Activated CD8-positive, alpha-beta memory T cell treated with anti-CD3 and anti-CD28 coated beads, Interleukin-2, amount 10 ng/mL, durations not matched to agents 7 days and 5 days (primary cell): ENCODE data around the gene LRPPRC. TPM values are rescaled to one million over a fixed set of nuclear protein-coding genes. Genes with fewer than 3 reads are reported as not detected.

Source experiments
- ATAC-seq: fragments of 150-1000 bp; cut with Tn5 transposase; one replicate; pipeline ENCODE4 v1.10.0; 2021; ENCODE audit warnings: moderate library complexity
- CTCF ChIA-PET: fragments of 350-600 bp; sonication (Branson Sonifier 250); formaldehyde crosslinking; loops from one replicate; lab custom pipeline; 2021; ENCODE audit warnings: antibody characterized with exemption; lab: Charles Lee
- DNase-seq: peaks from one replicate; pipeline ENCODE4 v3.0.0-alpha.2; 2020
- H3K27ac Mint-ChIP-seq: one replicate; pipeline ENCODE4 v1.8.0; 2021; ENCODE audit warnings: mild to moderate bottlenecking, mixed read lengths
- H3K27me3 Mint-ChIP-seq: one replicate; pipeline ENCODE4 v1.8.0; 2021; ENCODE audit warnings: mixed read lengths
- H3K36me3 Mint-ChIP-seq: one replicate; pipeline ENCODE4 v1.8.0; 2021; ENCODE audit warnings: mild to moderate bottlenecking, mixed read lengths
- H3K4me1 Mint-ChIP-seq: one replicate; pipeline ENCODE4 v1.8.0; 2021; ENCODE audit warnings: mixed read lengths
- H3K4me3 Mint-ChIP-seq: one replicate; pipeline ENCODE4 v1.8.0; 2021; ENCODE audit warnings: mild to moderate bottlenecking, moderate library complexity, mixed read lengths
- H3K9me3 Mint-ChIP-seq: one replicate; pipeline ENCODE4 v1.8.0; 2022; ENCODE audit warnings: low read depth, mixed read lengths
- total RNA-seq, 2 experiments: library from RNA; stranded (reverse); gene quantifications; one replicate each; pipeline ENCODE4 v1.2.3, GENCODE V29; 2021

LRPPRC gene
- total RNA-seq, 2 experiments from 2014 or later = 70.0 to 103 TPM

DNA sequence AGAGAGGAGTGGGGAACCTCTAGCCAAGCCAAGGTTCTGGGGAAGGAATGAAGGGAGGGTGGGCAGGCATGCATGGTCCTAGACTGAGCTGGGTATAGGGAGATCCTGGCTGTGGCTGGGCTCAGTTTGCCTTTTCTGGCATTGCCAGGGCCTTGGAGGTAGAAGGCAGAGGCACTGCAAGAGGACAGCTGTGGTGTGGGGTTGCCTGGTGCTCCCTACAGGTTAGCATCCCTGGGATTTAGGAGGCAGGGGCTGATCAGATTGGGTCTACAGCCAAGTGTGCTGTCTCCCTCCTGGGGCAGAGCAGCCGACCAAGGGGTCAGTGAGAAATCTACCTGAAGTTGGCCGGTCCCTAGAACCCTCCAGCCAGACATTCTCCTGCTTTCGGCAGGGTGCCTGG is 141.1 kb downstream of the LRPPRC start:
- DNase-seq = no peak
- Mint-ChIP-seq H3K4me1 (no peaks in the 10 kb centered on the region), H3K27me3 (peaks cover 47% of the 10 kb centered on the region), H3K9me3 (no peaks in the 10 kb centered on the region), H3K4me3 (no peak overlapping the region), H3K27ac (no peak overlapping the region), H3K36me3 (no peaks in the 10 kb centered on the region)
- no peak for ATAC-seq
- CTCF ChIA-PET = no interaction called here

DNA sequence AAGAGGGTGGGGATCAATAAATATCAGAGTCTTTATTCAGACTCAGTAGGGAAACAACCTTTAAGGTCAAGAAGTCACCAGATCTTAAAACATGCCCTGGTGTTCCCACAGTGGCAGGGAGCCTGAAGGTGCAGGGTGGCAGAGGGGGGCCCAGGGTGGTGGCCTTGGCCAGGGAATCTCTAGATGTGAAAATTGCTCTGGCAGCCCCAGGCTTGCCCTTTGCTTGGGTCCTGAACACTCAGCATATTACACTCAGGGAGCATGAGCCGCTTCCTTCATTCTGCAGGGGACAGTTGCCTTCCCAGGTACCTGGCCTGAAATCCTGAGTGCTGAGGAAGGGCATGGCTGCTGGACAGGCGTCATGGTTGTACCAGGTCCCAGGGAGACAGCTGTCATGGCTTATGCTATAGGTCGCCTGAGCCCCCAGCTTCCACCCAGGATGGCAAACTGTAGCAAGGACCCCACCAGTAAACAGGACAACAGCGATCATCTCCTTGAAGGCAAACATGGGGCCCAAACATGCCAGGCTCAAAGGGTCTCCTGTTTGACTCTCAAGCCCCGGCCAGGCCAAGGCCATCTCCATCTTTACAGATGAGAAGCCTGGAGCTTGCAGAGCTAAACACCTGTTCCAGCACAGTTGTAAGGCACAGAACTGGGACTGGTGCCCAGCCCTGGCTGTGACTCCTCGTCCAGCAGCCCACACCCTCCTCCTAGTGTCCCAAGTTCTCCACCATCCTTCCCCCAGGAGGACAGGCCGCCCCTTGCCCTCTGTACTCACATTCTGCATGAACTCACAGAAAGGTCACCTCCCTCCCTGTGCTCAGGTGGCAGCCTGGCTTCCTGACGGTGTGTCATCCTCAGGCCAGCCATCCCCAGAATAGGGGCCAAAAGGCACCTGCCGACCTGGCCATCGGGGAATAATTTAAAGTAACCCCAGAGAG is 142.4 kb downstream of the LRPPRC start:
- CTCF ChIA-PET = no interaction called here
- Mint-ChIP-seq H3K4me3 (no peak overlapping the region), H3K36me3 (no peaks in the 10 kb centered on the region), H3K4me1 (no peaks in the 10 kb centered on the region), H3K27ac (no peak overlapping the region), H3K9me3 (no peaks in the 10 kb centered on the region), H3K27me3 (peaks cover 35% of the 10 kb centered on the region)
- ATAC-seq = no peak
- no peak for DNase-seq

DNA sequence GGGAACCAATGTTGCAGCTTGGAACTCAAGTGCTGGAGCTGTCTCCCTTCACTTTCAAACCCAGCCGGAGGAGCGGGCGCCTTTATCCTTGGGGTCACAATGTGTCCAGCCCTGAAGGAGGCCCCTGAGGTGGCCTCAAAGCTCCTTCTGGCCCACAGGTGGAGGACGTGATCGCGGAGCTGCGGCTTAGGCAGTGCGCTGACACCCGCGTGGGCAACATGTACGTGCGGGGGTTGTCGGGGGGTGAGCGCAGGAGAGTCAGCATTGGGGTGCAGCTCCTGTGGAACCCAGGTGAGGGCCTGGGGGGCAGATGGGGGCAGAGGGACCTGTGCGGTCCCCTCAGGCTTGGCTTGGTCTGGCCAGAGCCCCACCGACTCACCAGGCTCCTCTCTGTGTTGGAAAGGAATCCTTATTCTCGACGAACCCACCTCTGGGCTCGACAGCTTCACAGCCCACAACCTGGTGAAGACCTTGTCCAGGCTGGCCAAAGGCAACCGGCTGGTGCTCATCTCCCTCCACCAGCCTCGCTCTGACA is 143.5 kb downstream of the LRPPRC start:
- peaks cover 29% of the 10 kb centered on the region for H3K27me3 Mint-ChIP-seq
- no peaks in the 10 kb centered on the region for H3K36me3 Mint-ChIP-seq
- H3K9me3 Mint-ChIP-seq = no peaks in the 10 kb centered on the region
- no peak for ATAC-seq
- H3K27ac Mint-ChIP-seq = no peak overlapping the region
- CTCF ChIA-PET = no interaction called here
- H3K4me1 Mint-ChIP-seq = no peaks in the 10 kb centered on the region
- DNase-seq = no peak
- no peak overlapping the region for H3K4me3 Mint-ChIP-seq

DNA sequence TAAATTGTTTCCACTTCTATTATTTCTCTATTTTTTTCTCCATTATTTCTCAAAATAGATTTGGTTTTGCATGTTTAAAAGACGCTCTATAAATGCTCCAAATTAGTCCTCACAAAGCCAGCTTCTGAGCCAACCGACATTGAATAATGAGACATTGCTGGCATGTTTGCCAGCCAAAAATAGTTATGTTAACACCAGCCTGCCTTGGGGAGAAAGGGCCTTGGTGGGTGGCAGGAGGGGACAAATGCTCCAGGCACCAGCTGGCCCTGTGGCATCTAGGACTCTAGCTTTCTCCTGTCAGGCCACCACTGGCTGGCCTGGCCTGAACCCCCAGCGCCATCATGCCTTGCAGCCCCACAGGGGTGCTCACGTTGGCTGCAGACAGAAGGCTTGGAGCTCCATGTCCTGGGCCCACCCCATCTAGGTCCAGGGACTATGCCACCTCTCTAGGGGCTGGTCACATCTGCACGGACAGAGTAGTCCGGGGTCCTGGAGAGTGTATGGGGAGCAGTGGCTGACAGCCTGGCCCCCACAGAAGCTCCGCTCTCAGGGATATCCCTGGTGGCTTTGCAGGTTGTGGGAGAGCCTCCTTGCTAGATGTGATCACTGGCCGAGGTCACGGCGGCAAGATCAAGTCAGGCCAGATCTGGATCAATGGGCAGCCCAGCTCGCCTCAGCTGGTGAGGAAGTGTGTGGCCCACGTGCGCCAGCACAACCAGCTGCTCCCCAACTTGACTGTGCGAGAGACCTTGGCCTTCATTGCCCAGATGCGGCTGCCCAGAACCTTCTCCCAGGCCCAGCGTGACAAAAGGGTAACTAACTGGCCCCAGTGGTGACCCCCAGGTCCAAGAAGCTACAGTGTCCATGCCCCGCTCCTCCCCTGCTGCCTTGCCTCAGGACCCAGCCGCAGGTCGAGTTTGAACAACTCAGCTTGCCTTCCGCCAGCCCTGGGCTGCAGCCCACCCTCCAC is 144.5 kb downstream of the LRPPRC start:
- no peak for ATAC-seq
- Mint-ChIP-seq H3K4me1 (no peaks in the 10 kb centered on the region), H3K9me3 (no peaks in the 10 kb centered on the region), H3K36me3 (no peaks in the 10 kb centered on the region), H3K4me3 (no peak overlapping the region), H3K27me3 (peaks cover 31% of the 10 kb centered on the region), H3K27ac (no peak overlapping the region)
- CTCF ChIA-PET = no interaction called here
- DNase-seq = no peak

DNA sequence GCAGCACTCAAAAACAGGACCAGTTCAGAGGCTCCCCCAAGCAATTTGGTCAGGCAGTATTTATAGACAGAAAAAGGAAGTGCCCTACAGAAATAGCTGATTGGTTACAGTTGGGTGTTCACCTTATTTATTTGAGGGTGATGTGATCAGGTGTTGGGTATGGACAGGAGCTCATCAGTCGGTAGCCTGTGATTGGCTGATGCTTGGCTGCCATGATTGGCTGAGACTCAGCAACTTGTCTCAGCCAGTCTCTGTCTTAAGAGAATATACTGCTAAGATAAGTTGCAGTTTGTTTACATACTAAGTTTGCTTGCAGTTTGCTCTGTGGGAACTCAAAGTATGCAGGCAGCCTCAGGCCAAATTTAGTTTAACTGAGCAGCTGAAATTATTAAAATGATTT is 147.6 kb downstream of the LRPPRC start:
- DNase-seq = peak; percentile 7
- no peaks in the 10 kb centered on the region for H3K4me1 Mint-ChIP-seq
- CTCF ChIA-PET = no interaction called here

DNA sequence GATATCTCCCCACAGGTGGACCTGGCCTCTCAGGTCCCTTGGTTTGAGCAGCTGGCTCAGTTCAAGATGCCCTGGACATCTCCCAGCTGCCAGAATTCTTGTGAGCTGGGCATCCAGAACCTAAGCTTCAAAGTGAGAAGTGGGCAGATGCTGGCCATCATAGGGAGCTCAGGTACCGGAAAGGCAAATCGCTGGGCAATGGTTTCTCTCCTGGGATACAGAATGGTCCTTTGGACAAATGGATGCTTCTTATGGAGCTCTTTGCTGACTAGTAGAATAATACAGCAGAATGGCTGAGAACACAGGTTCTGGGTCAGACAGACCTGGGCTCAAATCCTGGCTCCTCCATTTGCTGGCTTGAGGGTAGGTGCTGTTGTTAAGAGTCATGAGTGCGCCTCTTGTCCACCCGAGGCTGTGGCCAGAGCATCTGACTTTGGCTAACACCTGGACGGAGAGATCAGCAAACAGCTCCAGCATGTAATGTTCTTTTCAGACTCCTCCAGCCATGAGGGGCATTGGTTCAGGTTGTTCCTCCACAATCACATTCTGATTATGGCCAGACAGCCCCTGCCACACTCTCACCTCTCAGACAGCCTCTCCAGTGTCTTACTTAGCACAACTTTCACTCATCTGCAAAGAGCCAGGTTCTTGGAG is 149.5 kb downstream of the LRPPRC start:
- Mint-ChIP-seq H3K36me3 (no peaks in the 10 kb centered on the region), H3K4me1 (no peaks in the 10 kb centered on the region), H3K27ac (no peak overlapping the region), H3K27me3 (peaks cover 20% of the 10 kb centered on the region), H3K4me3 (no peak overlapping the region), H3K9me3 (no peaks in the 10 kb centered on the region)
- CTCF ChIA-PET = interaction anchor here (0.6 to 0.9 kb wide), 2 partner anchors 71 to 219 kb away, joined by 3 to 4 read pairs; no protein-coding TSS in a partner anchor
- ATAC-seq (no peak), DNase-seq (peak; percentile 9)

More for the DNA sequence above, 147.6 kb downstream of the LRPPRC start:
- no peak for ATAC-seq
- no peaks in the 10 kb centered on the region for H3K9me3 Mint-ChIP-seq
- no peaks in the 10 kb centered on the region for H3K36me3 Mint-ChIP-seq
- peaks cover 20% of the 10 kb centered on the region for H3K27me3 Mint-ChIP-seq
- H3K27ac Mint-ChIP-seq = no peak overlapping the region
- H3K4me3 Mint-ChIP-seq = no peak overlapping the region

DNA sequence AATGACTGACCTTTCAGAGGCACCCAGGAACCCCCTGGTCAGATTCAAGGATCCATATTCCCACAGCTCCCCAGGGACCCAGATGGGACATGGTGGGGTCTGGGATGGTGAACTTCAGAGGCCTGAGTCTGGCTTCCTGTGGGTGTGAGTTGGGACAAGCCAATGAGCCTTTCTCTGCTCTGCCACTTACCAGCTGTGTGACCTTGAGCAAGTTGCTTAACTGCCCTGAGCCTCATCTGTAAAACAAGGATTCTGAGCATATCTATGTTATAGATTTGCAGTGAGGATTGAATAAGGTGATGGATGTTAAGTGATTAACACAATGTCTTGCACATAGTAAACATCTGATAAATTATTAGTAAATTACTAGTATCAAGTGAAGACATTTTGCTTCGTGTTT is 150.6 kb downstream of the LRPPRC start:
- Mint-ChIP-seq H3K27me3 (peaks cover 18% of the 10 kb centered on the region), H3K36me3 (no peaks in the 10 kb centered on the region), H3K9me3 (no peaks in the 10 kb centered on the region), H3K27ac (no peak overlapping the region), H3K4me3 (no peak overlapping the region), H3K4me1 (no peaks in the 10 kb centered on the region)
- CTCF ChIA-PET = no interaction called here
- ATAC-seq = no peak
- peak; percentile 18 for DNase-seq

DNA sequence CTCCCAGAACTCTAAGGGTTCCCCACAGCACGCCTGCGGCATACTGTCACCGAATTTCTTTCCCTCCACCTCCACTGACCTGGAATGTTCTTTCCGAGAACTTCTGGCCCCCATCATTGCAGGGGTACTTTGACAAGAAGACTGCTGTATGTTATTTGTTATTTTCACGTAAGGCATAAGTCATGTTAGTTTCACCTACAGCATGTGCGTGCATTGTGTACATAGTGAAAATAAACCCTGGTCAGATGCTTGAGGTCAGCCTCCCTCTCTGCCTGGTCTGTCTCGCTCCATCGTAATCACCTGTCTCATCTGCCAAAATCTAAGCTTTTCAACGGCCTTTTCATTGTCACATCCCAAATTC is 152.9 kb downstream of the LRPPRC start:
- no peaks in the 10 kb centered on the region for H3K4me1 Mint-ChIP-seq
- no peak overlapping the region for H3K4me3 Mint-ChIP-seq
- CTCF ChIA-PET = no interaction called here

DNA sequence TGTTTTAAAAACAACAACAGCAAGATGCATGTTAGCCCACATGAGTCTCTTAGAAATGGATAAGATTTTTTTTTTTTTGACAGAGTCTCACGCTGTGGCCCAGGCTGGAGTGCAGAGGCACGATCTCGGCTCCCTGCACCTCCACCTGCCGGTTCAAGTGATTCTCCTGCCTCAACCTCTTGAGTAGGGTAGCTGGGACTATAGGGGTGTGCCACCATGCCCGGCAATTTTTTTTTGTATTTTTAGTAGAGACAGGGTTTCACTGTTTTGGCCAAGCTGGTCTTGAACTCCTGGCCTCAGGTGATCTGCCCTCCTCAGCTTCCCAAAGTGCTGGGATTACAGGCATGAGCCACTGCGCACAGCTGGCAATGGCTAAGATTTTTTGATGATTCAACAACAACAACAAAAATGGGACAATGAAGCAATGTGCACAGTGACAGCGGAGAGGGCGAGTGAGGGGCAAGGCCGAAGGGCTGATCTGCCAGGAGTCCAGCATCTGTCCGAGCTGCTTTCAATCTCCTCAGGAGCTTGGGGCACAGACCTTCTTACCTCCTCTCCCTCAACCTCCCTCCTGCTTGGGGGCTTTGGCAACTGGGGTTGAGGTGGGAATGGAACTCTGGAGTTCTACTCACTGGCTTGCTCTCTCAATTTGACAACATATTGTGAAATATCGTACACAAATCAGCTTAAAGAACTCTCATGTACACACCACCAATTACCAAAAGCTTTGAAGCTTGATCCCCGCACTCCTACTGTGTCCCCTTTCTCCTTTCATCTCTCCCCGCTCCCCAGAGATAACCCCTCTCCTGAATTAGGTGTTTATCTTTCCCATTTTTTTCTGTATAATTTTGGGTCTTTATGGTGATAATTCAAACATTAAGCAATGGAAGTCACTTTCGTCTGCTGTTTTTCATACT is 153.6 kb downstream of the LRPPRC start:
- no peaks in the 10 kb centered on the region for H3K36me3 Mint-ChIP-seq
- H3K27ac Mint-ChIP-seq = no peak overlapping the region
- H3K27me3 Mint-ChIP-seq = peaks cover 13% of the 10 kb centered on the region
- peak; percentile 19 for DNase-seq
- ATAC-seq = no peak
- no peak overlapping the region for H3K4me3 Mint-ChIP-seq
- H3K4me1 Mint-ChIP-seq = no peaks in the 10 kb centered on the region
- CTCF ChIA-PET = no interaction called here
- H3K9me3 Mint-ChIP-seq = no peaks in the 10 kb centered on the region

More for the DNA sequence above, 152.9 kb downstream of the LRPPRC start:
- DNase-seq (peak; percentile 9), ATAC-seq (no peak)
- H3K9me3 Mint-ChIP-seq = no peaks in the 10 kb centered on the region
- H3K36me3 Mint-ChIP-seq = no peaks in the 10 kb centered on the region
- H3K27me3 Mint-ChIP-seq = peaks cover 14% of the 10 kb centered on the region
- no peak overlapping the region for H3K27ac Mint-ChIP-seq

DNA sequence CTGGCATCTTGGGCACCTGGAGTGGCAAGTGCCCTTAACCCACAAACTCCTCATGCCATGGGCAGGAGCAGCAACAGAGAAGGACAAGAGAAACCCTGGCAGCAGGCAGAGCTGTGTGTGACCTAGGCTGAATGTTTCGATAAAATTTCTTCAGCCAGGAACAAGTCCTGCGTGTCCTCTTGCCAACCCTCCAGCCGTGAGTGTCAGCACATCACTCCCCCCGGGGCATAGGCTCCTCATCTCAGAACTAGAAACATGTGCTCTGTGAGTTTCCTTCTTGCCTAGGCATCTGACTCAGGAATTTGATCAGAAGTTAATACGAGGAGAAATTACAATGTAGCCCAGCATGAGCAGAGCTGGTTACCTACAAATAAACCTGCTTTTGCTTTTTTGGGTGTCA is 154.8 kb downstream of the LRPPRC start:
- no peak overlapping the region for H3K4me3 Mint-ChIP-seq
- H3K27ac Mint-ChIP-seq = no peak overlapping the region
- H3K36me3 Mint-ChIP-seq = no peaks in the 10 kb centered on the region
- CTCF ChIA-PET = no interaction called here
- H3K4me1 Mint-ChIP-seq = no peaks in the 10 kb centered on the region
- peaks cover 8% of the 10 kb centered on the region for H3K27me3 Mint-ChIP-seq
- ATAC-seq (no peak), DNase-seq (peak; percentile 23)
- H3K9me3 Mint-ChIP-seq = no peaks in the 10 kb centered on the region

DNA sequence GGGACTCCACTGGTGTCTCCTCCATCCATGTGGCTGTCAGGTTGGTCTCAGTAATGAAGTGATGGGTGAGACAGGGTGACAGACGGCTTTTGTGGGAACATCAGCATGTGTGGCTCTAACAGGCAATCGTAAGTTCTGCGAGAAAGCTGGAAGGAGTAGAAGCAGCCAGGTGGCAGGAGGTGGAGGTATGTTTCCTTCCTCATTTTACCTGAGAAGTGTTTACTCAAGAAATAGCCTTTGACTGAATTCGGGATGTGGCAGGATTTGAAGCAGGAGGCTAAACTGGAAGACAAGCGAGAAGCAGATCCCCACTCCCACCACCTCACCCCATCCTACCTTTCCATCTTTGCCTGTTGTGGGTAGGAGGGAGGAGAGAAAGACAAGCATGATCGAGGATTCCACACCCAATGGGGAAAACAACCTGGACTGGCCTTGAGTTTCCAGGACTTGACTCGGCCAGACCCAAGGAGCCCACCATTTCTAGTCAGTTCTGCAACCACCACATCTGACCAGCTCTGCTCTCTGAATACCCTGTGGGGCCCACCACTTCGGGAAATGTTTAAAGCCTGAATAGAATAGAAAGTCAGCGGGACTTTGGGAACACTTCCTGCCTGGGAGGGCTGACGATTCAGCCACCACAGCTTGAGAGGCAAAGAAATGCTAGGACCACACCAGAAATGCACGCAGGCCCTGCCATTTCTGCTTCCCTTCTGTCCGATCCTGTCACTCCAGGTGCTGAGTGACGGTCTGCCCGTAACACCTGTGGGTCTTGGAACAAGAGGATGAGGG is 155.8 kb downstream of the LRPPRC start:
- Mint-ChIP-seq H3K36me3 (no peaks in the 10 kb centered on the region), H3K4me3 (no peak overlapping the region), H3K27me3 (peaks cover 14% of the 10 kb centered on the region), H3K27ac (no peak overlapping the region), H3K4me1 (no peaks in the 10 kb centered on the region), H3K9me3 (no peaks in the 10 kb centered on the region)
- ATAC-seq (no peak), DNase-seq (peak; percentile 37)
- CTCF ChIA-PET = no interaction called here
